Measurements from ENCODE around the gene STK39.
"Not testable (repeated sequence)": the region's sequence is repeated elsewhere in the genome, so short reads cannot be mapped to it uniquely, and the experiment has no call there.

STK39 gene

DNA sequence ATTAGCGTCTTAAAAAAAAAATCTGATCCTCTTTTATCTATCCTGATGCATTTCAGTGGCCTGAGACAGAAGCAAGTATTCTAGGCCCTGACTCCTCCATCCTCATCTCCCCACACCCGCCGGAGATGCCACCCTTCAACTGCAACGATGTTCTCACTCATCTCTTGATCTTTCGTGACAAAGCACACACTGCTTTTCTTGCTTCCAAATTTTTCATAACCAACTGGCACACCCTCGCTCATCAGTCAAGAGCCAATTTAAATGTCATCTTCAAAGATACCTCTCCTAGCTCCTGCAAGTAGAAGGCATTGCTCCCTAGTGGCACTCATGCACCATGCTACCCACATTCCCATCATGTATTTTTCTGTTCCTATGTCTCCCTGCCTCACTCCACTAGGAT lies 115.0 kb downstream of the STK39 start:
- Histone ChIP-seq H3K79me2 (ENCODE audit: control insufficient read depth, insufficient read depth, low read length, poor library complexity) (no peaks in the 10 kb centered on the region), H3K27ac (ENCODE audit: low read depth, low read length) (no peak overlapping the region), H4K12ac (ENCODE audit: low read depth, low read length) (no peak overlapping the region), H3K4me1 (ENCODE audit: control insufficient read depth in 1 of 2, insufficient read depth in 2 of 2, low read length in 2 of 2) (no peaks in the 10 kb centered on the region), H3K4ac (ENCODE audit: low read depth, low read length) (no peak overlapping the region), H2BK12ac (ENCODE audit: low read length) (no peak overlapping the region), H2AK5ac (ENCODE audit: low read length) (no peak overlapping the region), H3K4me3 (ENCODE audit: low read depth, low read length) (no peak overlapping the region), H4K91ac (ENCODE audit: low read depth, low read length) (no peak overlapping the region), H4K8ac (ENCODE audit: low read depth, low read length) (no peak overlapping the region), H3K27me3 (ENCODE audit: insufficient read depth, low read length) (no peaks in the 10 kb centered on the region), H3K4me2 (ENCODE audit: low read length) (no peak overlapping the region), H3K79me1 (ENCODE audit: low read length) (no peaks in the 10 kb centered on the region), H2BK120ac (ENCODE audit: insufficient read depth, low read length, poor library complexity) (no peak overlapping the region), H3K36me3 (ENCODE audit: control insufficient read depth in 1 of 2, insufficient read depth in 2 of 2, low read length in 2 of 2) (no peaks in the 10 kb centered on the region), H3K9ac (ENCODE audit: low read length) (no peak overlapping the region), H3K14ac (ENCODE audit: low read length) (no peak overlapping the region), H2BK5ac (ENCODE audit: low read depth, low read length, poor library complexity) (no peak overlapping the region), H2AFZ (ENCODE audit: insufficient read depth, low read length, poor library complexity) (no peak overlapping the region), H3K18ac (ENCODE audit: low read length) (no peak overlapping the region), H3K9me3 (ENCODE audit: insufficient read depth, low read depth, low read length) (no peaks in the 10 kb centered on the region), H3K23ac (ENCODE audit: low read length) (no peak overlapping the region)
- DNase-seq = no peak
- WGBS (ENCODE audit: extremely low coverage, insufficient coverage, insufficient read length) = no CpG with 5 or more reads among the region's 6 CpGs

DNA sequence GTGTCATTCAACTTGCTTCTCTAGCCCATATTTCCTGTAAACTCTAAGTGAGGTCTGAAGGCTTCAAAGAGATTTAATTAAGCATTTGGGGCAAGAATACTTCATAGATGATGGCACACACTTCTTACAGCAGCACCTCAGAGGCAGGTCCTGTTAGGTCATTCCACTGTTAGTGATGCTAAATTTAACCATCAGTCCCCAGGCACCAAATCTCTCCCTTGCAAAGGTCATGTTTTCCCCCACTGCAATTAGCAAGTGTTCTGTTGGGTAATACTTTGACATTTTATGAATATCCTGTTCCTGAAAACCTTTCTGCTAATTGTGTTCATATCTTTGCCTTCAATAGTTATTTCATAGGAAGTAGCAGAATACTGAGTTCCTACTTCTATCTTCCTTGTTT lies 117.0 kb downstream of the STK39 start:
- Histone ChIP-seq H3K4me3 (ENCODE audit: low read depth, low read length) (no peak overlapping the region), H2AK5ac (ENCODE audit: low read length) (no peak overlapping the region)

DNA sequence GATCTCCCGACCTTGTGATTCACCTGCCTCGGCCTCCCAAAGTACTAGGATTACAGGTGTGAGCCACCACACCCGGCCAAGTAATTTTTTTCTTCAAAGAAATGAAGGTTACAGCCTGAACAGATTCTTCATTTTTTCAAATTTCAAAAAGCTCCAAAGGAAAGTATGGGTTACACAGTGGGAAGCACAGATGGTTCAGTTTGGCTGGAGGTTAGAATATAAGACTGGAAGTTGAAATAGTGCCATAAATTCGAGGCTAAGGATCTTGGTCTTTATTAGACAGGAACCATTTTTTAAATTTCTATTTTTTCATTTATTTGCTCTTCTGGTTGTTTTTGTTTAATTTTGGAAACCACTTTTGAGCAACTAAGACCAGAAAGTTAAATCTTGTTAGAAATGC lies 120.0 kb downstream of the STK39 start:
- Histone ChIP-seq H3K9ac (ENCODE audit: low read length) (no peak overlapping the region), H2BK120ac (ENCODE audit: insufficient read depth, low read length, poor library complexity) (no peak overlapping the region), H3K4me3 (ENCODE audit: low read depth, low read length) (no peak overlapping the region), H3K4ac (ENCODE audit: low read depth, low read length) (no peak overlapping the region), H3K27ac (ENCODE audit: low read depth, low read length) (no peak overlapping the region), H3K23ac (ENCODE audit: low read length) (no peak overlapping the region), H2AFZ (ENCODE audit: insufficient read depth, low read length, poor library complexity) (no peak overlapping the region), H4K8ac (ENCODE audit: low read depth, low read length) (no peak overlapping the region), H3K14ac (ENCODE audit: low read length) (no peak overlapping the region), H4K91ac (ENCODE audit: low read depth, low read length) (no peak overlapping the region), H3K18ac (ENCODE audit: low read length) (no peak overlapping the region), H4K12ac (ENCODE audit: low read depth, low read length) (no peak overlapping the region), H3K4me1 (ENCODE audit: control insufficient read depth in 1 of 2, insufficient read depth in 2 of 2, low read length in 2 of 2) (no peaks in the 10 kb centered on the region), H3K79me2 (ENCODE audit: control insufficient read depth, insufficient read depth, low read length, poor library complexity) (no peaks in the 10 kb centered on the region), H3K27me3 (ENCODE audit: insufficient read depth, low read length) (no peaks in the 10 kb centered on the region), H2BK5ac (ENCODE audit: low read depth, low read length, poor library complexity) (no peak overlapping the region), H3K36me3 (ENCODE audit: control insufficient read depth in 1 of 2, insufficient read depth in 2 of 2, low read length in 2 of 2) (no peaks in the 10 kb centered on the region), H2AK5ac (ENCODE audit: low read length) (no peak overlapping the region), H3K4me2 (ENCODE audit: low read length) (no peak overlapping the region), H3K79me1 (ENCODE audit: low read length) (no peaks in the 10 kb centered on the region), H3K9me3 (ENCODE audit: insufficient read depth, low read depth, low read length) (no peaks in the 10 kb centered on the region), H2BK12ac (ENCODE audit: low read length) (no peak overlapping the region)
- no peak for DNase-seq
- no CpG with 5 or more reads among the region's 4 CpGs for WGBS (ENCODE audit: extremely low coverage, insufficient coverage, insufficient read length)

More for the DNA sequence above, 117.0 kb downstream of the STK39 start:
- Histone ChIP-seq H4K12ac (ENCODE audit: low read depth, low read length) (no peak overlapping the region), H4K91ac (ENCODE audit: low read depth, low read length) (no peak overlapping the region), H3K9ac (ENCODE audit: low read length) (no peak overlapping the region), H2BK12ac (ENCODE audit: low read length) (no peak overlapping the region), H2BK120ac (ENCODE audit: insufficient read depth, low read length, poor library complexity) (no peak overlapping the region), H2AFZ (ENCODE audit: insufficient read depth, low read length, poor library complexity) (no peak overlapping the region), H3K4me1 (ENCODE audit: control insufficient read depth in 1 of 2, insufficient read depth in 2 of 2, low read length in 2 of 2) (no peaks in the 10 kb centered on the region), H3K23ac (ENCODE audit: low read length) (no peak overlapping the region), H3K79me1 (ENCODE audit: low read length) (no peaks in the 10 kb centered on the region), H3K27ac (ENCODE audit: low read depth, low read length) (no peak overlapping the region), H3K79me2 (ENCODE audit: control insufficient read depth, insufficient read depth, low read length, poor library complexity) (no peaks in the 10 kb centered on the region), H3K36me3 (ENCODE audit: control insufficient read depth in 1 of 2, insufficient read depth in 2 of 2, low read length in 2 of 2) (no peaks in the 10 kb centered on the region), H3K4me2 (ENCODE audit: low read length) (no peak overlapping the region), H3K4ac (ENCODE audit: low read depth, low read length) (no peak overlapping the region), H3K14ac (ENCODE audit: low read length) (no peak overlapping the region), H3K27me3 (ENCODE audit: insufficient read depth, low read length) (no peaks in the 10 kb centered on the region), H2BK5ac (ENCODE audit: low read depth, low read length, poor library complexity) (no peak overlapping the region), H3K9me3 (ENCODE audit: insufficient read depth, low read depth, low read length) (no peaks in the 10 kb centered on the region), H4K8ac (ENCODE audit: low read depth, low read length) (no peak overlapping the region), H3K18ac (ENCODE audit: low read length) (no peak overlapping the region)
- DNase-seq = no peak

DNA sequence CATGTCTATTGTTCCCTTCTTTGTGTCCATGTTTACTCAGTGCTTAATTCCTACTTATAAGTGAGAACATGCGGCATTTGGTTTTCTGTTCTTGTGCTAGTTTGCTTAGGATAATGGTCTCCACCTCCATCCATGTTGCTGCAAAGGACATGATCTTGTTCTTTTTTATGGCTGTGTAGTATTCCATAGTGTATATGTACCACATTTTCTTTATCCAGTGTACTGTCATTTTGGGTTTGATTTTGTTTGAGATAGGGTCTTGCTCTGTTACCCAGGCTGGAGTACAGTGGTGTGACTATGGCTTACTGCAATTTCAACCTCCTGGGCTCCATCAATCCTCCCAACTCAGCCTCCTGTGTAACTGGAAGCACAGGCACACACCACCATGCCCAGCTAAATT lies 125.2 kb downstream of the STK39 start:
- H2BK5ac ChIP-seq (ENCODE audit: low read depth, low read length, poor library complexity); H3K79me2 ChIP-seq (ENCODE audit: control insufficient read depth, insufficient read depth, low read length, poor library complexity); H4K12ac ChIP-seq (ENCODE audit: low read depth, low read length); H2BK120ac ChIP-seq (ENCODE audit: insufficient read depth, low read length, poor library complexity); H3K9me3 ChIP-seq (ENCODE audit: insufficient read depth, low read depth, low read length); H3K4me2 ChIP-seq (ENCODE audit: low read length); H3K23ac ChIP-seq (ENCODE audit: low read length); H3K9ac ChIP-seq (ENCODE audit: low read length); H3K27me3 ChIP-seq (ENCODE audit: insufficient read depth, low read length); H3K14ac ChIP-seq (ENCODE audit: low read length); H2AFZ ChIP-seq (ENCODE audit: insufficient read depth, low read length, poor library complexity); H3K36me3 ChIP-seq (ENCODE audit: control insufficient read depth in 1 of 2, insufficient read depth in 2 of 2, low read length in 2 of 2); H2BK12ac ChIP-seq (ENCODE audit: low read length); H4K8ac ChIP-seq (ENCODE audit: low read depth, low read length); H3K79me1 ChIP-seq (ENCODE audit: low read length); H3K4me1 ChIP-seq (ENCODE audit: control insufficient read depth in 1 of 2, insufficient read depth in 2 of 2, low read length in 2 of 2); DNase-seq; H3K4ac ChIP-seq (ENCODE audit: low read depth, low read length); H4K91ac ChIP-seq (ENCODE audit: low read depth, low read length); H3K27ac ChIP-seq (ENCODE audit: low read depth, low read length); H3K4me3 ChIP-seq (ENCODE audit: low read depth, low read length); H3K18ac ChIP-seq (ENCODE audit: low read length); H2AK5ac ChIP-seq (ENCODE audit: low read length): not testable (repeated sequence)
- no CpG with 5 or more reads among the region's 1 CpG for WGBS (ENCODE audit: extremely low coverage, insufficient coverage, insufficient read length)

DNA sequence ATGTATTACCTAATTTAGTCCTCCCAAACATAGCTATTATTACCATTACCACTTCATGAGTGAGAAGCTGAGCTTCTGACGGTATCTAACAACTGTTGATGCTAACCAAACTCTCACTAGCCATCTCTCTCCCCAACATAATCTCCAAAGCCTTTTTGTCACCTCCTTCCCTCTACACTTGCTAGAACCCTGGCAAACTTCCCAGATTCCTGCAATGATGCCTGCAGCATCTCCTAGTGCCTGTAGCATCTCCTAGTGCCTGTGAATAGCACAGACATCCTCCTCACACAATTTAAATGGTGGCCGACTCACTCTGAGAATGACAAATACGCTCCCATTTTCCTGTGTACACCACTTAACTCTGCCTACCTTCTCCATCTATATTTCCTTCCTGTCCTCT lies 126.7 kb downstream of the STK39 start:
- Histone ChIP-seq H3K79me1 (ENCODE audit: low read length) (no peaks in the 10 kb centered on the region), H3K79me2 (ENCODE audit: control insufficient read depth, insufficient read depth, low read length, poor library complexity) (no peaks in the 10 kb centered on the region), H3K18ac (ENCODE audit: low read length) (no peak overlapping the region), H3K4me3 (ENCODE audit: low read depth, low read length) (no peak overlapping the region), H4K12ac (ENCODE audit: low read depth, low read length) (no peak overlapping the region), H3K4me1 (ENCODE audit: control insufficient read depth in 1 of 2, insufficient read depth in 2 of 2, low read length in 2 of 2) (no peaks in the 10 kb centered on the region), H4K91ac (ENCODE audit: low read depth, low read length) (no peak overlapping the region), H4K8ac (ENCODE audit: low read depth, low read length) (no peak overlapping the region), H2BK5ac (ENCODE audit: low read depth, low read length, poor library complexity) (no peak overlapping the region), H3K14ac (ENCODE audit: low read length) (no peak overlapping the region), H3K36me3 (ENCODE audit: control insufficient read depth in 1 of 2, insufficient read depth in 2 of 2, low read length in 2 of 2) (no peaks in the 10 kb centered on the region), H3K27ac (ENCODE audit: low read depth, low read length) (no peak overlapping the region), H3K27me3 (ENCODE audit: insufficient read depth, low read length) (no peaks in the 10 kb centered on the region), H3K4me2 (ENCODE audit: low read length) (no peak overlapping the region), H3K4ac (ENCODE audit: low read depth, low read length) (no peak overlapping the region), H2AFZ (ENCODE audit: insufficient read depth, low read length, poor library complexity) (no peak overlapping the region), H2AK5ac (ENCODE audit: low read length) (no peak overlapping the region), H3K23ac (ENCODE audit: low read length) (no peak overlapping the region), H3K9ac (ENCODE audit: low read length) (no peak overlapping the region), H2BK12ac (ENCODE audit: low read length) (no peak overlapping the region), H2BK120ac (ENCODE audit: insufficient read depth, low read length, poor library complexity) (no peak overlapping the region), H3K9me3 (ENCODE audit: insufficient read depth, low read depth, low read length) (no peaks in the 10 kb centered on the region)
- no peak for DNase-seq
- WGBS (ENCODE audit: extremely low coverage, insufficient coverage, insufficient read length) = no CpG with 5 or more reads among the region's 3 CpGs

All from trophoblast cell (in vitro differentiated cells and primary cell).